CD4-positive, alpha-beta T cell treated with Interleukin-6 for 4 hours (primary cell): ENCODE results near the gene RAB6C.
"Not testable (repeated sequence)": the region's sequence is repeated elsewhere in the genome, so short reads cannot be mapped to it uniquely, and the experiment has no call there.

Experiments
- DNase-seq: peaks from one replicate; pipeline ENCODE4 v3.0.0-alpha.2; 2020; ENCODE audit warnings: mixed read lengths

RAB6C gene

DNA sequence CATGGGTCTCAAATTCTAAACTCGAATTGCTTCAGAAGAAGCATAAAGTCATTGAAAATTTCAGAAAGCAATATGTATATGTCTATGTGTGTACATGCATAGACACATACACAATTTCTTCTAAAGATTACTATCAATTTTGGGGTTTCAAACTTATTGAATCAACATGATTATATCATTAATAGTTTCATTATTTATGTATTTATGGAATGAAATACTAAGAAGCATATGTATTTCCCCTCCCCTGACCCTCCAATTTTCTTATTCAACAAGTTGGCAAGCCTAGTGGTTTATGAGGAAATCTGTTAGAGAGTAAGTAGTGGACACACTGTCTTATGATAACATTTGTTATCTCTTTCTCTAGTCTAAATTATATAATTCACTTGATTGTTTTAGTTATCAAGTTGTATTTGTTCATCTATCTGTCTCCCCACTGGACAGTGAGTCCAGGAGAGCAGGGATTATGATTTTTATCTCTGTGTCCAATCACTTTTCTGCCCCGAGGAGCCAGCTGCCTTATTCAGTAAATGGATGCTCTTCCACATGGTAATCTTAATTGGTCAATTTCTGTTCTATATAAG lies 17.3 kb downstream of the RAB6C start:
- not testable (repeated sequence) for DNase-seq

DNA sequence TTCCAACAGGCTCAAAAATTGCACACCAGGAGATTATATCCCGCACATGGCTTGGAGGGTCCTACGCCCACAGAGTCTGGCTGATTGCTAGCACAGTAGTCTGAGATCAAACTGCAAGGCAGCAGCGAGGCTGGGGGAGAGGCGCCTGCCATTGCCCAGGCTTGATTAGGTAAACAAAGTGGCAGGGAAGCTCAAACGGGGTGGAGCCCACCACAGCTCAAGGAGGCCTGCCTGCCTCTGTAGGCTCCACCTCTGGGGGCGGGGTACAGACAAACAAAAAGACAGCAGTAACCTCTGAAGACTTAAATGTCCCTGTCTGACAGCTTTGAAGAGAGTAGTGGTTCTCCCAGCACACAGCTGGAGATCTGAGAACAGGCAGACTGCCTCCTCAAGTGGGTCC lies 19.3 kb downstream of the RAB6C start:
- not testable (repeated sequence) for DNase-seq

DNA sequence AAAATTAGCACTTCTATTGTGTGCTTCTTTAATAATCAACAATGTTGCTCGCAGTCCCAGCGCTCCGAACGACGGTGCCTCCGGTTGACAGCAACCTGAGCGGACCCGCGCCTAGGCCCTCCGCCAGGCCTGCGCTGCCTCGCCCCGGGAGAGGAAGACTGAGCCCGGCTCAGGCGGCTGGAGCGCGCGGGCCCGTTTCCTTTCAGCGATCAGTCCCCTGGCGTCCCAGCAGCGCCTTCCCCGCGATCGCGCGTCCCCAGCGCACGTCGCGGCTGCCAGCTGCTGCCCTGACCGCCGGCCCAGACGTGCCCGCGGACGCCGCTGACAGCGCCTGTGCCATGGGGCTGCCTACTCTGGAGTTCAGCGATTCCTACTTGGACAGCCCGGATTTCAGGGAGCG lies 26.4 kb downstream of the RAB6C start:
- DNase-seq: not testable (repeated sequence)

GRCh38 chr2:130016701-130017100 lies 37.2 kb downstream of the RAB6C start:
- DNase-seq: not testable (repeated sequence)

DNA sequence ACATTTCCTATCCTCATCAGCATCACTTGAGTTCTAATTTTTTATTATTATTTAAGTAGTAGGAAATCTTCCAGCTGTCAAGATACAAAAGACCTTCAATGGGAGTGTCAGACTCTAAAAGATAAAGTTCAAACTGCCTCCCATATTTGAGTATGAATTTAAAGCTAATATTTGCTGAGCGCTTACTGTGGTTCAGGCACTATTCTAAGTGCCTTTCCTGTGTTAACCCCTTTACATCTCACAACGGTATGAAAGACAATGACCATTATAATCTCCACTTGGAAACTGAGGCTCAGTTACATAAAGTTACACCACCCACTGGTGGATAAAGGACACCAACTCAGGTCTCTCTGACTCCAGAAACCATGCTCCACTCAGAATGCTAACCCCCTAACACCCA lies 39.9 kb downstream of the RAB6C start:
- no peak for DNase-seq

GRCh38 chr2:130020069-130020468 lies 40.6 kb downstream of the RAB6C start:
- DNase-seq: not testable (repeated sequence)

DNA sequence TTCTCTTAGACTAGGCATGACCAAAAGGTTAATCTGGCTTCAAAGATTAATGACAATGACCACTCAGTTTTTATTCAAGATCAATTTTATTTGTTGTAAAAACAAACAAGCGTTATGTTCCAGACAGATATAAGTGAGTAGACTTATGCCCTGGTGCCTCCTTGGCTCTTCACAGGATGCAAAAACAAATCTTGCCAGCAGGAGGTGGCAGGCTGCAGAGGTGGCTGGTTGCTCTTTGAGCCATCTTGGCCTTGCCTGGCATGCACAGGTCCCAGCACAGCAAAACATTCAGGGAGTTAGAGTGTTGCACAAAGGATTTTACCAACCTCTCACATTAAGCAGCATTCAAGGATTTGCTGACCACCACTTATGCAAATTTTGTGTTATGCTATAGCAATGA lies 46.5 kb downstream of the RAB6C start:
- not testable (repeated sequence) for DNase-seq
